H1 (cell line): Measurements from ENCODE around the gene VPS13D. TPM values are rescaled to one million over a fixed set of nuclear protein-coding genes. Genes with fewer than 3 reads are reported as not detected.

Experiments
- CTCF ChIA-PET: fragments of 300-600 bp; sonication (Branson Sonifier 250); formaldehyde crosslinking; loops from one replicate; lab custom pipeline; 2021; ENCODE audit not compliant: partially characterized antibody; lab: Charles Lee
- POLR2A ChIA-PET: fragments of 300-600 bp; sonication (Branson Sonifier 250); formaldehyde crosslinking; loops from one replicate; lab custom pipeline; 2021; ENCODE audit warnings: inconsistent platforms; ENCODE audit not compliant: partially characterized antibody; lab: Charles Lee
- DNase-seq, 2 experiments: peaks; one replicate each; pipeline versions ENCODE4 v3.0.0 to v3.0.0-alpha.2; 2010 to 2022; ENCODE audit warnings: low spot score in 2 of 2, low read depth in 1 of 2, mixed read lengths in 1 of 2
- FAIRE-seq: peaks from 2 replicates; lab custom pipeline; 2011; peaks lifted over from hg19 to GRCh38; lab: Jason Lieb, UNC
- H2AFZ ChIP-seq: 2 replicates; pipeline ENCODE4 v1.8.1; 2012; ENCODE audit warnings: low read length, inconsistent platforms
- H2AK5ac ChIP-seq: 2 replicates; pipeline ENCODE4 v1.6.1; 2013; ENCODE audit warnings: low read depth, low read length
- H2BK120ac ChIP-seq: replicated peaks from 2 replicates; pipeline ENCODE3; 2013; ENCODE audit warnings: low read depth, low read length, inconsistent platforms
- H2BK12ac ChIP-seq: 2 replicates; pipeline ENCODE4 v1.6.1; 2013; ENCODE audit warnings: low read depth, low read length
- H2BK15ac ChIP-seq: 2 replicates; pipeline ENCODE4 v1.6.1; 2013; ENCODE audit warnings: low read length
- H2BK20ac ChIP-seq: 2 replicates; pipeline ENCODE4 v1.6.1; 2013; ENCODE audit warnings: low read length
- H2BK5ac ChIP-seq: 2 replicates; pipeline ENCODE4 v1.6.1; 2013; ENCODE audit warnings: low read depth, low read length
- H3K14ac ChIP-seq: 2 replicates; pipeline ENCODE4 v1.6.1; 2013; ENCODE audit warnings: inconsistent platforms; ENCODE audit not compliant: insufficient read length
- H3K18ac ChIP-seq: 2 replicates; pipeline ENCODE4 v1.6.1; 2013; ENCODE audit warnings: low read length; ENCODE audit errors: extremely low read depth
- H3K23ac ChIP-seq: 2 replicates; pipeline ENCODE4 v1.6.1; 2013; ENCODE audit warnings: inconsistent platforms; ENCODE audit not compliant: insufficient read length
- H3K23me2 ChIP-seq: 2 replicates; pipeline ENCODE4 v1.6.1; 2013; ENCODE audit warnings: low read depth, low read length
- H3K27ac ChIP-seq: 2 replicates; pipeline ENCODE4 v1.6.1; 2011; ENCODE audit warnings: low read depth, low read length, inconsistent platforms
- H3K27me3 ChIP-seq, 4 experiments: replicated peaks in 1 of 4; 1 replicate in 1 of 4; 2 replicates in 3 of 4; pipeline versions ENCODE4 v1.6.1 to v1.8.1; 2011 to 2013; ENCODE audit warnings: low read length in 3 of 4, mild to moderate bottlenecking in 3 of 4, inconsistent platforms in 2 of 4, mixed read lengths in 2 of 4, moderate library complexity in 1 of 4; ENCODE audit not compliant: control insufficient read depth in 3 of 4, insufficient read depth in 3 of 4; ENCODE audit errors: extremely low read depth in 1 of 4
- H3K36me3 ChIP-seq, 4 experiments: 2 replicates each; pipeline versions ENCODE4 v1.6.1 to v1.8.1; 2011 to 2013; ENCODE audit warnings: mild to moderate bottlenecking in 4 of 4, low read length in 3 of 4, moderate library complexity in 2 of 4, control low read depth in 1 of 4, inconsistent platforms in 1 of 4; ENCODE audit not compliant: insufficient read depth in 4 of 4, control insufficient read depth in 2 of 4
- H3K4ac ChIP-seq: replicated peaks from 2 replicates; pipeline ENCODE3; 2013; ENCODE audit warnings: low read length, low read depth, mixed read lengths, inconsistent platforms; ENCODE audit not compliant: insufficient read length
- H3K4me1 ChIP-seq, 4 experiments: replicated peaks in 1 of 4; 1 replicate in 1 of 4; 2 replicates in 3 of 4; pipeline versions ENCODE4 v1.6.1 to v1.8.1; 2011 to 2013; ENCODE audit warnings: low read length in 3 of 4, inconsistent platforms in 2 of 4, mixed read lengths in 1 of 4; ENCODE audit not compliant: insufficient read depth in 4 of 4, control insufficient read depth in 3 of 4
- H3K4me2 ChIP-seq, 2 experiments: 2 replicates each; pipeline versions ENCODE4 v1.6.1 to v1.8.1; 2011 to 2013; ENCODE audit warnings: low read depth in 2 of 2, low read length in 2 of 2, control low read depth in 1 of 2, inconsistent platforms in 1 of 2, mild to moderate bottlenecking in 1 of 2; ENCODE audit not compliant: insufficient read depth in 1 of 2
- H3K4me3 ChIP-seq, 4 experiments: fragments of 200-600, 300-600 bp in 1 of 4; sonication (generic), shearing (Covaris generic), sonication (Bioruptor Twin) in 1 of 4; 2 replicates each; pipeline versions ENCODE4 v1.5.1 to v1.8.1; 2011 to 2016; ENCODE audit warnings: low read length in 4 of 4, low read depth in 3 of 4, control low read depth in 2 of 4, inconsistent platforms in 2 of 4, mild to moderate bottlenecking in 2 of 4, mixed read lengths in 1 of 4, moderate library complexity in 1 of 4; ENCODE audit not compliant: insufficient read depth in 2 of 4; ENCODE audit errors: extremely low read depth in 1 of 4
- H3K56ac ChIP-seq: replicated peaks from 2 replicates; pipeline ENCODE3; 2013; ENCODE audit warnings: low read depth, mild to moderate bottlenecking, mixed read lengths, low read length, inconsistent platforms; ENCODE audit not compliant: insufficient read length
- H3K79me1 ChIP-seq: 2 replicates; pipeline ENCODE4 v1.6.1; 2013; ENCODE audit warnings: low read depth, low read length, control low read depth
- H3K79me2 ChIP-seq, 2 experiments: 2 replicates each; pipeline versions ENCODE4 v1.6.1 to v1.8.1; 2012 to 2013; ENCODE audit warnings: low read length in 2 of 2, mild to moderate bottlenecking in 2 of 2, inconsistent platforms in 1 of 2; ENCODE audit not compliant: insufficient read depth in 2 of 2, control insufficient read depth in 1 of 2
- H3K9ac ChIP-seq, 4 experiments: replicated peaks in 1 of 4; 1 replicate in 1 of 4; 2 replicates in 3 of 4; pipeline versions ENCODE4 v1.6.1 to v1.8.1; 2011 to 2013; ENCODE audit warnings: low read depth in 3 of 4, low read length in 3 of 4, control low read depth in 2 of 4, mild to moderate bottlenecking in 2 of 4, moderate library complexity in 2 of 4, inconsistent platforms in 1 of 4; ENCODE audit errors: extremely low read depth in 1 of 4
- H3K9me3 ChIP-seq, 2 experiments: 2 replicates each; pipeline versions ENCODE4 v1.6.1 to v1.8.1; 2012 to 2013; ENCODE audit warnings: mild to moderate bottlenecking in 2 of 2, moderate library complexity in 2 of 2, control low read depth in 1 of 2, inconsistent platforms in 1 of 2, low read depth in 1 of 2, low read length in 1 of 2, mixed read lengths in 1 of 2; ENCODE audit not compliant: insufficient read depth in 2 of 2
- H4K20me1 ChIP-seq, 2 experiments: replicated peaks in 1 of 2; 2 replicates each; pipeline versions ENCODE3 to v1.8.1; 2011 to 2013; ENCODE audit warnings: inconsistent platforms in 2 of 2, low read length in 2 of 2, mild to moderate bottlenecking in 1 of 2; ENCODE audit not compliant: insufficient read depth in 2 of 2, control insufficient read depth in 1 of 2
- H4K5ac ChIP-seq: 2 replicates; pipeline ENCODE4 v1.6.1; 2013; ENCODE audit warnings: low read length, low read depth, mixed read lengths, inconsistent platforms; ENCODE audit not compliant: insufficient read length
- H4K8ac ChIP-seq: 2 replicates; pipeline ENCODE4 v1.8.0; 2013; ENCODE audit warnings: mild to moderate bottlenecking, moderate library complexity, low read length, inconsistent platforms; ENCODE audit not compliant: insufficient read depth; ENCODE audit errors: extremely low read depth
- H4K91ac ChIP-seq: replicated peaks from 2 replicates; pipeline ENCODE3; 2013; ENCODE audit warnings: low read length, mixed read lengths, inconsistent platforms; ENCODE audit not compliant: insufficient read length
- CBX8 ChIP-seq: fragments of 300-800, 300-1000 bp; sonication (generic); IDR thresholded peaks from 2 replicates; pipeline ENCODE4 v1.7.1; 2016; ENCODE audit warnings: low read depth, low read length, borderline replicate concordance
- EP300 ChIP-seq, 2 experiments: IDR thresholded peaks; 1 replicate in 1 of 2; 2 replicates in 1 of 2; pipeline ENCODE4 v1.6.1; 2011 to 2012; ENCODE audit warnings: low read depth in 2 of 2, low read length in 2 of 2, mild to moderate bottlenecking in 2 of 2, borderline replicate concordance in 1 of 2, inconsistent platforms in 1 of 2, moderate library complexity in 1 of 2
- KDM5A ChIP-seq: fragments of 200-600 bp; IDR thresholded peaks from 2 replicates; pipeline ENCODE4 v1.7.1; 2012; ENCODE audit warnings: mild to moderate bottlenecking, low read length, inconsistent platforms, mixed read lengths
- NRF1 ChIP-seq: IDR thresholded peaks from 2 replicates; pipeline ENCODE4 v1.6.1; 2011; ENCODE audit warnings: mild to moderate bottlenecking, low read depth, low read length, improper control_type of control experiment
- POLR2A ChIP-seq, 2 experiments: IDR thresholded peaks; 1 replicate in 1 of 2; 2 replicates in 1 of 2; pipeline ENCODE4 v1.6.1; 2011; ENCODE audit warnings: low read depth in 2 of 2, low read length in 2 of 2, mild to moderate bottlenecking in 2 of 2; ENCODE audit errors: control extremely low read depth in 1 of 2
- POLR2AphosphoS5 ChIP-seq: IDR thresholded peaks from 2 replicates; pipeline ENCODE4 v1.6.1; 2011; ENCODE audit warnings: low read depth, low read length
- RFX5 ChIP-seq: IDR thresholded peaks from 2 replicates; pipeline ENCODE4 v1.6.1; 2011; ENCODE audit warnings: low read depth, low read length, improper control_type of control experiment, borderline replicate concordance
- SRF ChIP-seq: IDR thresholded peaks from 2 replicates; pipeline ENCODE4 v1.6.1; 2011; ENCODE audit warnings: mild to moderate bottlenecking, low read depth, low read length, moderate library complexity
- TAF1 ChIP-seq: IDR thresholded peaks from 2 replicates; pipeline ENCODE4 v1.6.1; 2011; ENCODE audit warnings: mild to moderate bottlenecking, low read depth, low read length
- ZNF274 ChIP-seq: IDR thresholded peaks from 2 replicates; pipeline ENCODE4 v1.7.0; 2012; ENCODE audit warnings: low read length, borderline replicate concordance; ENCODE audit errors: extremely low read depth
- WGBS, 2 experiments: shearing (Covaris generic) in 1 of 2; methylation state at CpG; one replicate each; pipeline versions ENCODE4 v1.1.6 to v1.1.7; 2013 to 2015; ENCODE audit warnings: low lambda C conversion rate in 2 of 2, mixed read lengths in 2 of 2, inconsistent platforms in 1 of 2, low coverage in 1 of 2, missing lambda C conversion rate in 1 of 2; ENCODE audit not compliant: insufficient replicate concordance in 2 of 2, insufficient coverage in 1 of 2, insufficient read length in 1 of 2; ENCODE audit errors: extremely low coverage in 1 of 2, missing lambda C conversion rate in 1 of 2; 5-methylcytosine and 5-hydroxymethylcytosine counted together
- polyA plus RNA-seq, 7 experiments: library from polyadenylated mRNA; depleted of rRNA in 3 of 7; stranded (reverse) in 5 of 7; unstranded in 2 of 7; fragments of >200 nt in 5 of 7; fragments of 200-250 nt in 2 of 7; gene quantifications; 1 replicate in 5 of 7; 2 replicates in 1 of 7; 4 replicates in 1 of 7; pipeline versions ENCODE4 v1.2.1 to v1.2.3, GENCODE V29; 2011 to 2013; ENCODE audit warnings: missing spikeins in 2 of 7, mixed read lengths in 2 of 7
- total RNA-seq: library from RNA; stranded (reverse); fragmentation: NEBNext Ultra II Directional; extraction: Animal tissue kit (Norgen Biotek cat#: 25700); gene quantifications from 2 replicates; pipeline ENCODE4 v1.2.1, GENCODE V29; 2021
- TF ChIP-seq, protein P1 (sequence below): IDR thresholded peaks from 2 replicates; pipeline ENCODE4 v1.6.1; 2012; ENCODE audit warnings: low read length, inconsistent platforms

Gene VPS13D
- total and polyA plus RNA-seq, 2 of the 8 experiments (the other 6 are each of a cell fraction or from before 2014, with no cell fraction given), result 10.9 to 31.2 TPM

- Histone ChIP-seq H3K4me3 (no peak overlapping the region), H3K27me3 (no peaks in the 10 kb centered on the region), H3K23me2 (no peaks in the 10 kb centered on the region), H2BK5ac (peak overlapping the region; percentile 67; the same call in 1 of the 2 replicates), H3K23ac (no peak overlapping the region), H2AFZ (no peak overlapping the region), H2AK5ac (no peak overlapping the region), H3K4ac (no peak overlapping the region), H2BK15ac (no peak overlapping the region), H2BK12ac (no peak overlapping the region), H4K5ac (no peak overlapping the region), H3K18ac (no peak overlapping the region), H3K9me3 (no peaks in the 10 kb centered on the region), H3K4me1 (peaks cover 3 to 5% (median 3%) of the 10 kb centered on the region in 4 experiments; a peak in 4 of 7 replicates), H4K20me1 (no peaks in the 10 kb centered on the region), H2BK20ac (no peak overlapping the region), H3K27ac (no peak overlapping the region), H4K91ac (no peak overlapping the region), H3K9ac (no peak overlapping the region), H3K79me1 (no peaks in the 10 kb centered on the region), H3K56ac (no peak overlapping the region), H4K8ac (no peak overlapping the region), H3K79me2 (no peaks in the 10 kb centered on the region), H3K36me3 (peaks cover 0 to 4% (median 0%) of the 10 kb centered on the region in 4 experiments; a peak in 1 of 8 replicates), H3K4me2 (no peak overlapping the region), H3K14ac (no peak overlapping the region), H2BK120ac (no peak overlapping the region)
- POLR2A ChIA-PET, result no interaction called here
- CTCF ChIA-PET, result interaction anchor here (0.6 to 3.1 kb wide), 2 partner anchors 12 to 50 kb away, joined by 3 to 13 read pairs; no protein-coding TSS in a partner anchor
- DNase-seq (no peak), FAIRE-seq (no peak)
- WGBS, 2 experiments, result 90% methylated on average over 8 of the region's 8 CpGs; no CpG with 5 or more reads in 1 of the 2 experiments
- no peak for TF ChIP-seq POLR2A (IDR thresholded peaks at IDR 0.05; ENCODE audit: control extremely low read depth in 1 of 2, low read depth in 2 of 2, low read length in 2 of 2)
- TF ChIP-seq, protein P1, sequence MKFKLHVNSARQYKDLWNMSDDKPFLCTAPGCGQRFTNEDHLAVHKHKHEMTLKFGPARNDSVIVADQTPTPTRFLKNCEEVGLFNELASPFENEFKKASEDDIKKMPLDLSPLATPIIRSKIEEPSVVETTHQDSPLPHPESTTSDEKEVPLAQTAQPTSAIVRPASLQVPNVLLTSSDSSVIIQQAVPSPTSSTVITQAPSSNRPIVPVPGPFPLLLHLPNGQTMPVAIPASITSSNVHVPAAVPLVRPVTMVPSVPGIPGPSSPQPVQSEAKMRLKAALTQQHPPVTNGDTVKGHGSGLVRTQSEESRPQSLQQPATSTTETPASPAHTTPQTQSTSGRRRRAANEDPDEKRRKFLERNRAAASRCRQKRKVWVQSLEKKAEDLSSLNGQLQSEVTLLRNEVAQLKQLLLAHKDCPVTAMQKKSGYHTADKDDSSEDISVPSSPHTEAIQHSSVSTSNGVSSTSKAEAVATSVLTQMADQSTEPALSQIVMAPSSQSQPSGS, result no peak
- no peak for TF ChIP-seq ZNF274
- TF ChIP-seq SRF, result no peak
- no peak for TF ChIP-seq KDM5A
- TF ChIP-seq POLR2AphosphoS5, result no peak
- TF ChIP-seq EP300 (IDR thresholded peaks at IDR 0.05; ENCODE audit: borderline replicate concordance in 1 of 2, low read depth in 2 of 2, low read length in 2 of 2), result no peak
- TF ChIP-seq NRF1, result no peak
- no peak for TF ChIP-seq CBX8
- TF ChIP-seq TAF1, result no peak
- TF ChIP-seq RFX5, result no peak
Measured at GRCh38 chr1:12435639-12436344, 206.0 kb downstream of the VPS13D start.
